GM21717 (cell line): ENCODE data around the gene LRRC8B.

Experiments
- ATAC-seq: cut with Tn5 transposase; IDR thresholded peaks from one replicate; pipeline ENCODE4 v1.9.1; 2021; ENCODE audit warnings: mild to moderate bottlenecking, moderate library complexity; ENCODE audit not compliant: unreplicated experiment

The LRRC8B gene

GRCh38 chr1:89630048-89630447, 105.4 kb downstream of the LRRC8B start:
- ATAC-seq, result no peak

DNA sequence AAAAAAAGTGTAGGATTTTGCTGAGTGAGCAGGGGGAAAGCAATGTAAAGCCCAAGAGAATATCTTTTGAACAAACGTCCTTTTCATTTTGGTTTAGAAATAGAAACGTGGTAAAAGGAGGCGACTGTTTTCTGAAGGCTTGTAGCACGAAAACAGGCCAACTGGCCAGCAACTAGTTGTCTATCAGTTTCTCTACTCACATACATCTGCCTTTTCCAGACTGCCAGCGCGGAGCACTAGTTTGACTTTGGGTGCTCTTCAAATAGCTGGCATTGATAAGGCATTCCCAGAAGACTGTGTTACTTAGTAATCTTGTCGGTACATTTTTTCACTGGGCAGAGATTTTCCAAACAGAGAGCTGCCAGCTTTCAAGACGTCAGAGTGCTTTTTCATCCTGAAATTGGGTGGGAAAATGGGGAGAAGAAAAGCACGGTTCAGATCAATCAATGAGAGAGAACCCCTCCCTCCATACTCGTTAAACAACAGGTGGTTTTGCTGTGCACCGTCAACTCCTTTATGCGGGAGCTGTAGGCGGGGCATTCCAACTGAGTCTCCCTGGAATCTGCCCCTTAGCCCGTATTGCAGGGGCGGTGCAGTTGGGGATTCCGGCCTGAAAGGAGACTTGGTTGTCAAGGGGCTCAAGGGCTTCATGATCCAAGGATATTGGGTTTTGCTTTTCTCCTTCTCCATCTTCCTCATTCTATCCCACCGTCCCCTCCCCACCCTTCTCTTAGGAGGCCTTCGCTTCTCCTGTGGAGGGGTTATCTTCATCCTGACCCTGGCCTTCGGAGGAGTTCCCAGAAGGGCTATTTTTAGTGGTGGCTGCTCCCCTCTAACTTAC, 107.4 kb downstream of the LRRC8B start:
- ATAC-seq, result peak; percentile 1

DNA sequence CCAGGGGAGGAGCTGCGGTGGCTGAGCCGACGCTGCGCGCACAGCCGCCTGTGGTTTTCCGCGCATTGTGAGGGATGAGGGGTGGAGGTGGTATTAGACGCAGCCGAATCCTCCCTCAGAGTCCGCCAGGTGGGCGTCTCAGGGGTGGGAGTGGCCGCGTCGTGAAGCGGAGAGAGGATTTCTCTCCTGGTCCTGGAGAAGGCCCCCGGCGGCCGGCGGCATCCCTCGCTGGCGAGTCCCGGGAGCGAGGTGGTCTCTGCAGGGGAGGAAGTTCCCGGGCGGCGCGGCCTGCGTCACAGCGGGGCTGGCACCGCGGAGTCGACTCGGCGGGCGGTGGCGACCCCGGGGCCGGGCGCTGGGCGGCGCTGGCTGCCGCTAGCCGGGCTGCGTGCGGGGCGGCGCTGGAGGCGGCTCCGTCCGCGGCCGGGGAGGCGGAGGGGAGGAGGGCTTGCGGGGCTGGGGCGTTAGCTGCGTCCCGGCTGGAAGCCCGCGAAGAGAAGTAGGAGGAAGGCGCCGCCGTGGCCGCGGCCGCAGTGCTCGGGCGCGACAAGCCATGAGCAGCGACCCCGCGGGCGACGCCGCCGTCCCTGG, 108.1 kb downstream of the LRRC8B start, which contains the start of gene LRRC8C:
Gene LRRC8C (plus strand): TSS at position 464 of the 591 bp plus-strand sequence. CDS start 53,354 bp downstream, outside the sequence.
- ATAC-seq, result peak; percentile 81

GRCh38 chr1:89633248-89633799, 108.7 kb downstream of the LRRC8B start:
- ATAC-seq, result peak; percentile 51

- no peak for ATAC-seq
Measured at GRCh38 chr1:89633800-89634625, 109.4 kb downstream of the LRRC8B start.

DNA sequence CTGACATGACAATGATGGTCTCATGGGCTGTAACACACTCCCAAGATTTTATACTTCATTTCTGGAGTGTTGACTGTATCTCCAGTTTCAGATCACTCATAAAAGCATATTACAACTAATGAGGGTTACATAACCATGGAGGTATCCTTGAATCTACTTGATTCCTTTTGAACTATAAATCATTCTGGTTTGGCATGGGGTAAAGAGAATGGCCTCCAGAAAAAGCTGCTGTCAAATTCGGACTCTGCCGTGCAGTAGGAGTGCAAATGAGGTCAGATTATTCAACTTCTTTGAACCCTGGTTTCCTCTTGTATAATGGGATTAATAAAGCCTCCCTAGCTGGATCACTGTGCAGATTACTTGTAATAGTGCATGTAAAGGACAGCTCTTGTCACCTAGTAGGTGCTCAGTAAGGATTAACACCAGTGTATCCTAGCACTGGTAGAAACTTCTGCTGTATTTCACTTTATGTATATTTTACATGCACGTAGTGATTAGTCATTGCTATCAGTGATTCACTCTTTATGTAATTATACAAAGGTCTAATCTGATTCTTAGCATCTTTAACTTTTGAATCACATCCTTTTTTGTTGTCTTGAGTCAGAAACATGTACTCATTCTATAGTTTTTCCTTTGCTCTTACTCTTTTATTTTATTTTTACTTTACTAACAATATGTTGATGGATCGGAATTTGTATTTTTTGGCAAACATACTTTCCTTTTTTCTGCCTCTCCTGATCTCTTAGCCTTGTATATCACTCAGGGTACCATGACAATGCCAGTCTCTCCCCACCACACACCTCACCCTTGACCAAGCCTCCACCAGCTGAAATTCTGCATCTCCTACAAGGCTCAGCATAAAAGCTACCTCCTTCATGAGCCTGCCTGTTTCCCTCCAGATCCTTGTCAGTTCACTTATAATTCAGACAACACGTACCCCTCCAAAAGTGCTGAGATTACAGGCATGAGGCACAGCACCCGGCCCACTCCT, 111.5 kb downstream of the LRRC8B start:
- no peak for ATAC-seq

DNA sequence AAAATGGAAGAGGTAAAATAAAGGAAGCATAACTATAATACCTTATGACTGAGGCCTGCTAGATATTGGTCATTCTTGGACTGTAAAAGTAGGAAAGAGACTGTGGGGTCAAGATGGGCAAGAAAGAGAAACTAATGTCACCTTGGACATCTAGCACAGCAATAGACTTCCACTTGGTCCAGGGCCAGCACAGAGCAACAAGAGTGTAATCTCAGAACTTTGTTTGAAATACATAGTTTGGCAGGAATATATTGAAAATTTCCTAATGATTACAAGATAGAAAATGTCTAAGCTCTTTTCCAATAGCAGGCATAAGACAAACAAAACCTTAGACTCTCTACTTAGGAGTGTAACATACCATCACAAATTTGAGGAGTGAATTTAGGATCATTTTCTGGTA, 112.9 kb downstream of the LRRC8B start:
- no peak for ATAC-seq

DNA sequence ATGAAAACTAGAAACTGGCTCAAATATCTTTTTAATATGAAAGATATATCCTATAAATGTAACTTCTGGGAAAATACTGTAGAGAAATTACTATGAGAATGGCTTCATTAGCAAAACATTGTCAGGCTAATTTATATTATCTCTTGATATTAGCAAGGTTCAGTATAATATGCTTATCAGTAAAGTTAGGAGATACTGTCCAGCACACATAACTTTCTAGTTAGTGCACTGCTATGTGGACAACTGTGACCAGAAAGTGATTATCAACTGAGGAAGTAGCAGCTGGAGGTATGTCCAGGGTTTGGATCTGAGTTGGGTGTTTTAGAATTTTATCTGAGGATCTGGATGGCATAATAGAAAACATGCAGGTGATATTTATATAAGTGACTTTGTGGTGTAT, 115.8 kb downstream of the LRRC8B start:
- ATAC-seq, result no peak

DNA sequence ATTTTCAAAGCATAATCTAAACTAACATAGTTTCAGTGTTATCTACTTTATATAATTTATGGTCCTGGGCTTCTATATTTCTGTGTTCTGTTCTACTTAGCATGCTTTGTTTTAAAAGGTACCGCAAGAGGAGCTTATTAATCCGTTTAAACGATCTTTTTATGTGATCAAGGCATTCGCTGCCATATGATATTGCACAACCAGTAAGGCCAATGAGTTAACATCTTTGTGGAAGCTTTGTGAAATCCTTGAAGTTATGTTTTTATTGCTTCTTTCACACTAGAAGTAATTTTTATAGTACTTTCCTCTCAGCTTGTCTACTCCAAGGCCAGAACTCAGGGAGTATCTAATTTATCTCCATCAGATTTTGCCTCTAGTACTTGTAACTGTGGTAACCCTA, 117.2 kb downstream of the LRRC8B start:
- ATAC-seq, result no peak

DNA sequence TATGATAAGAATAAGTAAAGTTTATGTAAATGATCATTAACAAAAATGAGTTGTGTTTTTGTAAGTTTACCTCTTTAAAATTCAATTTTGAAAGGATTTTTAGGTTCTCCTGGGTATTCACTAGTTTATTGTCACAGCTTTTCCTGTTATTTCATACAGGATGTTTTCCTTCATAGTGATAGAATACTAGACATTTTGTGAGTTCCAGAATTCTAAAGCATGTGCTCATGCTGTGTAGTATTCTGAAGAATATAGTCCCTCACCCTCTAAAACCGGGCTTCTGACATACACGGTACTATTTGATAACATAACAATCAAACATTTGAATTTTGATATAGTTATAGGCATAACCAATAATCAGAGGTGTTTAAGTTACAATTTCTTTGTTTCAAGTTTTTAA, 118.9 kb downstream of the LRRC8B start:
- no peak for ATAC-seq

GRCh38 chr1:89644119-89644814, 119.6 kb downstream of the LRRC8B start:
- no peak for ATAC-seq

DNA sequence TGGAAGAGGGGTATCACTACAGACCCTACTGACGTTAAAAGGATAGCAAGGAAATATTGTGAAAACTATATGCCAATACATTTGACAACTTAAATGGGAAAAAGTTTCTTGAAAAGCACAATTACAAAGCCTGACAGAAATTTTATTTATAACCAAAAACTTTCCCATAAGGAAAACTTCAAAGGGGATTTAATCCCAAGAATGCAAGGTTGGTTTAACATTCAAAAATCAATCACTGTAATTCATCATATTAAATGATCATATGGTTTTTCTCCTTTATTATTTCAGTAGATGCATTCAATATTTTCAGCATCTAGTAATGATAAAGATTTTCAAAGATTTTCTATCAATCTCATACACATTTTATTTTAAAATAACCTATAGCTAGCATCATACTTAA, 121.6 kb downstream of the LRRC8B start:
- no peak for ATAC-seq
